MM.1S (cell line): ENCODE measurements around the gene CXXC5.

Experiments used
- CTCF ChIP-seq: fragments of 300-600 bp; sonication (generic); IDR thresholded peaks from 2 replicates; pipeline ENCODE4 v1.5.1; 2016; ENCODE audit warnings: antibody characterized with exemption, low read length, mixed read lengths
- EZH2 ChIP-seq: fragments of 300-600 bp; sonication (generic); optimal IDR thresholded peaks from 2 replicates; pipeline ENCODE3; 2017; ENCODE audit warnings: low read depth, mild to moderate bottlenecking, antibody characterized with exemption, low read length, mixed read lengths

GRCh38 chr5:139655727-139656271 is 7.7 kb downstream of the CXXC5 start:
- TF ChIP-seq CTCF = no peak
- TF ChIP-seq EZH2 = no peak
